SHP77 treated with DMSO at 0.1 percent for 48 hours (cell line): ENCODE data around the gene SLC49A3.
A peak's percentile ranks its signal among the peaks of the same experiment; 100 is the strongest.
"Not testable (repeated sequence)": the region's sequence is repeated elsewhere in the genome, so short reads cannot be mapped to it uniquely, and the experiment has no call there.

Experiments used
- DNase-seq: peaks from one replicate; lab custom pipeline; 2025; lab: John Stamatoyannopoulos, UW

SLC49A3 gene

GRCh38 chr4:702618-703048 lies 13.7 kb upstream of the SLC49A3 start:
- no peak for DNase-seq

- DNase-seq = no peak
Measured at GRCh38 chr4:700587-701264, 11.8 kb upstream of the SLC49A3 start.

- DNase-seq = no peak
Measured at GRCh38 chr4:699816-700580, 11.0 kb upstream of the SLC49A3 start.

- DNase-seq = not testable (repeated sequence)
Measured at GRCh38 chr4:694341-694940, 5.5 kb upstream of the SLC49A3 start.

GRCh38 chr4:692771-693554 lies 4.0 kb upstream of the SLC49A3 start:
- DNase-seq = no peak

- no peak for DNase-seq
Measured at GRCh38 chr4:689723-690122, 772 bp upstream of the SLC49A3 start.

GRCh38 chr4:687971-688853 lies 739 bp downstream of the SLC49A3 start:
- DNase-seq = no peak

GRCh38 chr4:687048-687970 lies 1.6 kb downstream of the SLC49A3 start:
- DNase-seq = no peak

- no peak for DNase-seq
Measured at GRCh38 chr4:686413-687040, 2.4 kb downstream of the SLC49A3 start.

- DNase-seq = no peak
Measured at GRCh38 chr4:685679-686412, 3.1 kb downstream of the SLC49A3 start.

- no peak for DNase-seq
Measured at GRCh38 chr4:684623-685327, 4.2 kb downstream of the SLC49A3 start.

GRCh38 chr4:683982-684622 lies 4.8 kb downstream of the SLC49A3 start:
- DNase-seq = no peak

- no peak for DNase-seq
Measured at GRCh38 chr4:683247-683897, 5.6 kb downstream of the SLC49A3 start.

- no peak for DNase-seq
Measured at GRCh38 chr4:682490-683172, 6.3 kb downstream of the SLC49A3 start.

GRCh38 chr4:681736-682451 lies 7.1 kb downstream of the SLC49A3 start:
- peak; percentile 6 for DNase-seq
